Measurements from ENCODE around the gene FOLR2.

FOLR2 gene

GRCh38 chr11:72222907-72223614 lies 6.5 kb downstream of the FOLR2 start:
- peak; percentile 95 for DNase-seq
- peak; percentile 74 for ATAC-seq
- Mint-ChIP-seq H3K4me1 (peaks cover 28% of the 10 kb centered on the region), H3K36me3 (ENCODE audit: low read depth) (no peaks in the 10 kb centered on the region), H3K4me3 (peak overlapping the region; percentile 80), H3K27ac (peak overlapping the region; percentile 60), H3K9me3 (no peaks in the 10 kb centered on the region), H3K27me3 (peaks cover 2% of the 10 kb centered on the region)

GRCh38 chr11:72223615-72224563 lies 7.3 kb downstream of the FOLR2 start:
- ATAC-seq, result peak; percentile 42
- peaks cover 28% of the 10 kb centered on the region for H3K4me1 Mint-ChIP-seq
- peak overlapping the region; percentile 90 for H3K4me3 Mint-ChIP-seq
- H3K36me3 Mint-ChIP-seq (ENCODE audit: low read depth), result peaks cover under 1% of the 10 kb centered on the region
- no peaks in the 10 kb centered on the region for H3K9me3 Mint-ChIP-seq
- peak overlapping the region; percentile 92 for H3K27ac Mint-ChIP-seq
- H3K27me3 Mint-ChIP-seq, result no peaks in the 10 kb centered on the region
- DNase-seq, result peak; percentile 71

- peaks cover 6% of the 10 kb centered on the region for H3K36me3 Mint-ChIP-seq (ENCODE audit: low read depth)
- H3K4me1 Mint-ChIP-seq, result peaks cover 28% of the 10 kb centered on the region
- peak; percentile 39 for DNase-seq
- no peak for ATAC-seq
- peak within 1 kb of the TSS; percentile 90 for H3K4me3 Mint-ChIP-seq
- no peaks in the 10 kb centered on the region for H3K27me3 Mint-ChIP-seq
- H3K27ac Mint-ChIP-seq, result peak within 1 kb of the TSS; percentile 92
- H3K9me3 Mint-ChIP-seq, result no peaks in the 10 kb centered on the region
Observed at GRCh38 chr11:72224564-72225410, 8.2 kb downstream of the FOLR2 start, which contains the start of gene INPPL1. Gene INPPL1, plus strand, starts transcription at chr11:72224767. Its CDS starts 218 bp downstream, at chr11:72224985.

- H3K4me3 Mint-ChIP-seq, result peak overlapping the region; percentile 85
- peak; percentile 34 for DNase-seq
- no peaks in the 10 kb centered on the region for H3K9me3 Mint-ChIP-seq
- peaks cover 6% of the 10 kb centered on the region for H3K36me3 Mint-ChIP-seq (ENCODE audit: low read depth)
- peaks cover 28% of the 10 kb centered on the region for H3K4me1 Mint-ChIP-seq
- H3K27ac Mint-ChIP-seq, result peak overlapping the region; percentile 80
- ATAC-seq, result peak; percentile 42
- no peaks in the 10 kb centered on the region for H3K27me3 Mint-ChIP-seq
Observed at GRCh38 chr11:72225411-72225951, 8.9 kb downstream of the FOLR2 start.

- peaks cover 6% of the 10 kb centered on the region for H3K36me3 Mint-ChIP-seq (ENCODE audit: low read depth)
- peaks cover 24% of the 10 kb centered on the region for H3K4me1 Mint-ChIP-seq
- no peak overlapping the region for H3K4me3 Mint-ChIP-seq
- ATAC-seq (no peak), DNase-seq (no peak)
- no peaks in the 10 kb centered on the region for H3K9me3 Mint-ChIP-seq
- H3K27ac Mint-ChIP-seq, result no peak overlapping the region
- H3K27me3 Mint-ChIP-seq, result no peaks in the 10 kb centered on the region
Observed at GRCh38 chr11:72226701-72227100, 10.1 kb downstream of the FOLR2 start.

GRCh38 chr11:72227316-72228228 lies 11.0 kb downstream of the FOLR2 start:
- Mint-ChIP-seq H3K9me3 (no peaks in the 10 kb centered on the region), H3K27me3 (no peaks in the 10 kb centered on the region), H3K4me3 (no peak overlapping the region), H3K36me3 (ENCODE audit: low read depth) (peaks cover 6% of the 10 kb centered on the region), H3K4me1 (peaks cover 17% of the 10 kb centered on the region), H3K27ac (no peak overlapping the region)
- DNase-seq (no peak), ATAC-seq (no peak)

GRCh38 chr11:72228229-72228843 lies 11.7 kb downstream of the FOLR2 start:
- no peak overlapping the region for H3K27ac Mint-ChIP-seq
- no peak for ATAC-seq
- H3K4me1 Mint-ChIP-seq, result peaks cover 14% of the 10 kb centered on the region
- H3K36me3 Mint-ChIP-seq (ENCODE audit: low read depth), result peaks cover 6% of the 10 kb centered on the region
- no peaks in the 10 kb centered on the region for H3K27me3 Mint-ChIP-seq
- no peaks in the 10 kb centered on the region for H3K9me3 Mint-ChIP-seq
- no peak for DNase-seq
- no peak overlapping the region for H3K4me3 Mint-ChIP-seq

- H3K27me3 Mint-ChIP-seq, result no peaks in the 10 kb centered on the region
- DNase-seq (no peak), ATAC-seq (no peak)
- peaks cover 16% of the 10 kb centered on the region for H3K4me1 Mint-ChIP-seq
- H3K27ac Mint-ChIP-seq, result no peak overlapping the region
- no peak overlapping the region for H3K4me3 Mint-ChIP-seq
- H3K36me3 Mint-ChIP-seq (ENCODE audit: low read depth), result peaks cover 9% of the 10 kb centered on the region
- H3K9me3 Mint-ChIP-seq, result no peaks in the 10 kb centered on the region
Observed at GRCh38 chr11:72228844-72229231, 12.2 kb downstream of the FOLR2 start.

GRCh38 chr11:72229336-72229924 lies 12.8 kb downstream of the FOLR2 start:
- no peaks in the 10 kb centered on the region for H3K9me3 Mint-ChIP-seq
- DNase-seq, result no peak
- ATAC-seq, result no peak
- H3K4me3 Mint-ChIP-seq, result no peak overlapping the region
- peaks cover 16% of the 10 kb centered on the region for H3K4me1 Mint-ChIP-seq
- H3K36me3 Mint-ChIP-seq (ENCODE audit: low read depth), result peaks cover 9% of the 10 kb centered on the region
- H3K27ac Mint-ChIP-seq, result no peak overlapping the region
- no peaks in the 10 kb centered on the region for H3K27me3 Mint-ChIP-seq

GRCh38 chr11:72229925-72230763 lies 13.6 kb downstream of the FOLR2 start:
- no peaks in the 10 kb centered on the region for H3K27me3 Mint-ChIP-seq
- peaks cover 16% of the 10 kb centered on the region for H3K4me1 Mint-ChIP-seq
- H3K9me3 Mint-ChIP-seq, result no peaks in the 10 kb centered on the region
- peaks cover 9% of the 10 kb centered on the region for H3K36me3 Mint-ChIP-seq (ENCODE audit: low read depth)
- ATAC-seq, result no peak
- no peak for DNase-seq
- no peak overlapping the region for H3K4me3 Mint-ChIP-seq
- H3K27ac Mint-ChIP-seq, result no peak overlapping the region

GRCh38 chr11:72230764-72231365 lies 14.3 kb downstream of the FOLR2 start:
- Mint-ChIP-seq H3K36me3 (ENCODE audit: low read depth) (peaks cover 9% of the 10 kb centered on the region), H3K9me3 (no peaks in the 10 kb centered on the region)

More at GRCh38 chr11:72230764-72231365, 14.3 kb downstream of the FOLR2 start:
- Mint-ChIP-seq H3K27me3 (no peaks in the 10 kb centered on the region), H3K27ac (no peak overlapping the region), H3K4me1 (peaks cover 9% of the 10 kb centered on the region), H3K4me3 (no peak overlapping the region)
- no peak for ATAC-seq
- DNase-seq, result no peak
